Immature natural killer cell (primary cell): Measurements from ENCODE around the gene NPEPPS. TPM values are rescaled to one million over a fixed set of nuclear protein-coding genes. Genes with fewer than 3 reads are reported as not detected.

Source experiments
- DNase-seq, 3 donors: peaks; one replicate each; pipeline ENCODE4 v3.0.0; 2022; ENCODE audit warnings: mixed read lengths in 1 of 3
- H3K27ac Mint-ChIP-seq, 6 donors: one replicate each; pipeline ENCODE4 v1.8.0; 2020; ENCODE audit warnings: mixed read lengths in 6 of 6, mild to moderate bottlenecking in 5 of 6, inconsistent platforms in 4 of 6, moderate library complexity in 3 of 6
- H3K27me3 Mint-ChIP-seq, 3 donors: one replicate each; pipeline ENCODE4 v1.8.0; 2020 to 2021; ENCODE audit warnings: low read depth in 3 of 3, mild to moderate bottlenecking in 3 of 3, mixed read lengths in 3 of 3, moderate library complexity in 3 of 3, inconsistent platforms in 1 of 3
- H3K36me3 Mint-ChIP-seq, 3 donors: one replicate each; pipeline ENCODE4 v1.8.0; 2020; ENCODE audit warnings: mixed read lengths in 3 of 3, inconsistent platforms in 2 of 3, mild to moderate bottlenecking in 2 of 3
- H3K4me1 Mint-ChIP-seq, 2 donors: one replicate each; pipeline ENCODE4 v1.8.0; 2020; ENCODE audit warnings: inconsistent platforms in 2 of 2, mild to moderate bottlenecking in 2 of 2, mixed read lengths in 2 of 2, moderate library complexity in 1 of 2
- H3K4me3 Mint-ChIP-seq, 5 donors: one replicate each; pipeline ENCODE4 v1.8.0; 2020; ENCODE audit warnings: mild to moderate bottlenecking in 5 of 5, mixed read lengths in 5 of 5, inconsistent platforms in 3 of 5, moderate library complexity in 3 of 5
- H3K9me3 Mint-ChIP-seq, 6 donors: one replicate each; pipeline ENCODE4 v1.8.0; 2020; ENCODE audit warnings: mild to moderate bottlenecking in 6 of 6, mixed read lengths in 6 of 6, inconsistent platforms in 4 of 6, moderate library complexity in 3 of 6
- polyA plus RNA-seq, 3 donors: library from polyadenylated mRNA; unstranded; fragments of 300-500 nt; fragmentation: Illumina TruSeq; gene quantifications; one replicate each; pipeline ENCODE4 v1.2.3, GENCODE V29; 2021

The NPEPPS gene
- polyA plus RNA-seq, 3 donors from 2014 or later, result 23.9 to 51.0 (median 33.7) TPM

GRCh38 chr17:47670064-47670463 lies 139.2 kb downstream of the NPEPPS start:
- Mint-ChIP-seq H3K9me3 (no peaks in the 10 kb centered on the region), H3K36me3 (peaks cover 16 to 60% (median 40%) of the 10 kb centered on the region in 3 donors), H3K27ac (peak overlapping the region in 5 of 6 donors; percentile 2 to 77 (median 15)), H3K27me3 (peaks cover 0 to 2% (median 0%) of the 10 kb centered on the region in 3 donors), H3K4me1 (peaks cover 0 to 3% of the 10 kb centered on the region in 2 donors), H3K4me3 (no peak overlapping the region)
- no peak for DNase-seq

Other genes with a start within 250 kb of the NPEPPS start
- 1 to 10 TPM in 2 of 3 donors, under 1 TPM in 1; 0.97 to 1.0 (median 1.0) TPM for gene EFCAB13, start 207.2 kb upstream of the NPEPPS start, polyA plus RNA-seq
- 10 to 100 TPM; 15.8 to 27.9 (median 17.3) TPM for gene KPNB1, start 118.8 kb downstream of the NPEPPS start, polyA plus RNA-seq
- 1 to 10 TPM; 1.3 to 2.3 (median 2.2) TPM for gene TBKBP1, start 163.1 kb downstream of the NPEPPS start, polyA plus RNA-seq
- gene TBX21, start 202.1 kb downstream of the NPEPPS start, polyA plus RNA-seq, result 100 to 1,000 TPM; 199 to 385 (median 225) TPM